Dendritic cell treated with granulocyte-macrophage colony-stimulating factor and Interleukin-4, amounts not matched to agents 40 ng/mL and 50 ng/mL, for 4 days (primary cell): ENCODE results near the gene DCP2.

Source experiments
- H3K27ac Mint-ChIP-seq: one replicate; pipeline ENCODE4 v1.8.0; 2022; ENCODE audit warnings: mild to moderate bottlenecking, mixed read lengths
- H3K27me3 Mint-ChIP-seq: one replicate; pipeline ENCODE4 v1.8.0; 2022; ENCODE audit warnings: mild to moderate bottlenecking, mixed read lengths
- H3K36me3 Mint-ChIP-seq: one replicate; pipeline ENCODE4 v1.8.0; 2022; ENCODE audit warnings: low read depth, mixed read lengths
- H3K4me1 Mint-ChIP-seq: one replicate; pipeline ENCODE4 v1.8.0; 2022; ENCODE audit warnings: low read depth, mixed read lengths
- H3K4me3 Mint-ChIP-seq: one replicate; pipeline ENCODE4 v1.8.0; 2022; ENCODE audit warnings: mild to moderate bottlenecking, moderate library complexity, mixed read lengths
- H3K9me3 Mint-ChIP-seq: one replicate; pipeline ENCODE4 v1.8.0; 2022; ENCODE audit warnings: mixed read lengths
- intact Hi-C: fragments of 100-400 bp; cut with micrococcal nuclease; formaldehyde crosslinking; loops from one replicate; pipeline ENCODE4 v1.15.0; 2022

DCP2 gene

GRCh38 chr5:112976432-112977309, at the start of gene DCP2:
TSS of gene DCP2 (plus strand) at chr5:112976798. CDS start at chr5:112976934, 136 bp downstream.
- peak within 1 kb of the TSS; percentile 99 for H3K4me3 Mint-ChIP-seq
- peaks cover 26% of the 10 kb centered on the region for H3K4me1 Mint-ChIP-seq
- intact Hi-C loops = loop anchor here (1.0 to 5.0 kb wide), 5 partner anchors 12 to 536 kb away; partner anchors contain the start of genes REEP5, SRP19 and YTHDC2
- no peaks in the 10 kb centered on the region for H3K9me3 Mint-ChIP-seq
- peak within 1 kb of the TSS; percentile 100 for H3K27ac Mint-ChIP-seq
- H3K27me3 Mint-ChIP-seq = no peaks in the 10 kb centered on the region
- H3K36me3 Mint-ChIP-seq = peaks cover 19% of the 10 kb centered on the region

- peak overlapping the region; percentile 77 for H3K27ac Mint-ChIP-seq
- intact Hi-C loops = no loop called here
- H3K9me3 Mint-ChIP-seq = peaks cover 9% of the 10 kb centered on the region
- no peak overlapping the region for H3K4me3 Mint-ChIP-seq
- H3K27me3 Mint-ChIP-seq = no peaks in the 10 kb centered on the region
- H3K36me3 Mint-ChIP-seq = peaks cover 5% of the 10 kb centered on the region
- H3K4me1 Mint-ChIP-seq = peaks cover 64% of the 10 kb centered on the region
These were observed 47.1 kb upstream of the DCP2 start for GRCh38 chr5:112929336-112930081.

GRCh38 chr5:112930082-112930344, 46.6 kb upstream of the DCP2 start:
- no peak overlapping the region for H3K4me3 Mint-ChIP-seq
- peak overlapping the region; percentile 77 for H3K27ac Mint-ChIP-seq
- peaks cover 62% of the 10 kb centered on the region for H3K4me1 Mint-ChIP-seq
- peaks cover 9% of the 10 kb centered on the region for H3K9me3 Mint-ChIP-seq
- intact Hi-C loops = no loop called here
- H3K27me3 Mint-ChIP-seq = no peaks in the 10 kb centered on the region
- peaks cover 5% of the 10 kb centered on the region for H3K36me3 Mint-ChIP-seq

GRCh38 chr5:112931473-112931872, 45.1 kb upstream of the DCP2 start:
- intact Hi-C loops = no loop called here
- Mint-ChIP-seq H3K27ac (peak overlapping the region; percentile 77), H3K4me3 (no peak overlapping the region), H3K9me3 (peaks cover 9% of the 10 kb centered on the region), H3K36me3 (peaks cover 5% of the 10 kb centered on the region), H3K4me1 (peaks cover 60% of the 10 kb centered on the region), H3K27me3 (no peaks in the 10 kb centered on the region)

- H3K27me3 Mint-ChIP-seq = no peaks in the 10 kb centered on the region
- intact Hi-C loops = no loop called here
These were observed 43.5 kb upstream of the DCP2 start for GRCh38 chr5:112933105-112933504.

GRCh38 chr5:112933651-112934365, 42.8 kb upstream of the DCP2 start:
- Mint-ChIP-seq H3K27ac (peak overlapping the region; percentile 51), H3K4me1 (peaks cover 40% of the 10 kb centered on the region), H3K36me3 (peaks cover 5% of the 10 kb centered on the region), H3K9me3 (peaks cover 9% of the 10 kb centered on the region), H3K4me3 (no peak overlapping the region), H3K27me3 (no peaks in the 10 kb centered on the region)
- intact Hi-C loops = no loop called here

More at GRCh38 chr5:112933105-112933504, 43.5 kb upstream of the DCP2 start:
- Mint-ChIP-seq H3K27ac (no peak overlapping the region), H3K4me3 (no peak overlapping the region), H3K4me1 (peaks cover 47% of the 10 kb centered on the region), H3K9me3 (peaks cover 9% of the 10 kb centered on the region), H3K36me3 (peaks cover 5% of the 10 kb centered on the region)

GRCh38 chr5:112934366-112934663, 42.3 kb upstream of the DCP2 start:
- Mint-ChIP-seq H3K4me3 (no peak overlapping the region), H3K27me3 (no peaks in the 10 kb centered on the region), H3K36me3 (peaks cover 5% of the 10 kb centered on the region), H3K4me1 (peaks cover 35% of the 10 kb centered on the region), H3K27ac (peak overlapping the region; percentile 51), H3K9me3 (peaks cover 9% of the 10 kb centered on the region)
- intact Hi-C loops = no loop called here

GRCh38 chr5:112935675-112936074, 40.9 kb upstream of the DCP2 start:
- Mint-ChIP-seq H3K27me3 (no peaks in the 10 kb centered on the region), H3K4me1 (peaks cover 23% of the 10 kb centered on the region), H3K4me3 (no peak overlapping the region), H3K9me3 (peaks cover 9% of the 10 kb centered on the region), H3K36me3 (peaks cover 5% of the 10 kb centered on the region), H3K27ac (no peak overlapping the region)
- intact Hi-C loops = no loop called here

- intact Hi-C loops = no loop called here
- peaks cover 9% of the 10 kb centered on the region for H3K9me3 Mint-ChIP-seq
- no peak overlapping the region for H3K4me3 Mint-ChIP-seq
- H3K27ac Mint-ChIP-seq = no peak overlapping the region
- H3K36me3 Mint-ChIP-seq = peaks cover 5% of the 10 kb centered on the region
- peaks cover 7% of the 10 kb centered on the region for H3K27me3 Mint-ChIP-seq
- peaks cover 24% of the 10 kb centered on the region for H3K4me1 Mint-ChIP-seq
These were observed 38.3 kb upstream of the DCP2 start for GRCh38 chr5:112938286-112938685.

- peak overlapping the region; percentile 18 for H3K27ac Mint-ChIP-seq
- H3K36me3 Mint-ChIP-seq = no peaks in the 10 kb centered on the region
- H3K27me3 Mint-ChIP-seq = peaks cover 24% of the 10 kb centered on the region
- no peaks in the 10 kb centered on the region for H3K9me3 Mint-ChIP-seq
- intact Hi-C loops = no loop called here
- no peak overlapping the region for H3K4me3 Mint-ChIP-seq
- H3K4me1 Mint-ChIP-seq = peaks cover 13% of the 10 kb centered on the region
These were observed 35.9 kb upstream of the DCP2 start for GRCh38 chr5:112940670-112941069.

- intact Hi-C loops = no loop called here
- Mint-ChIP-seq H3K4me1 (peaks cover 10% of the 10 kb centered on the region), H3K36me3 (no peaks in the 10 kb centered on the region), H3K9me3 (no peaks in the 10 kb centered on the region), H3K27me3 (peaks cover 34% of the 10 kb centered on the region), H3K4me3 (no peak overlapping the region), H3K27ac (no peak overlapping the region)
These were observed 28.1 kb upstream of the DCP2 start for GRCh38 chr5:112948458-112948857.

GRCh38 chr5:112951124-112951702, 25.4 kb upstream of the DCP2 start:
- H3K36me3 Mint-ChIP-seq = no peaks in the 10 kb centered on the region
- intact Hi-C loops = no loop called here
- peaks cover 14% of the 10 kb centered on the region for H3K27me3 Mint-ChIP-seq
- peaks cover 5% of the 10 kb centered on the region for H3K4me1 Mint-ChIP-seq
- no peak overlapping the region for H3K4me3 Mint-ChIP-seq
- no peak overlapping the region for H3K27ac Mint-ChIP-seq
- no peaks in the 10 kb centered on the region for H3K9me3 Mint-ChIP-seq

- no peak overlapping the region for H3K4me3 Mint-ChIP-seq
- peaks cover 3% of the 10 kb centered on the region for H3K27me3 Mint-ChIP-seq
- intact Hi-C loops = no loop called here
- no peaks in the 10 kb centered on the region for H3K9me3 Mint-ChIP-seq
- no peak overlapping the region for H3K27ac Mint-ChIP-seq
- H3K36me3 Mint-ChIP-seq = no peaks in the 10 kb centered on the region
- H3K4me1 Mint-ChIP-seq = peaks cover 36% of the 10 kb centered on the region
These were observed 20.0 kb upstream of the DCP2 start for GRCh38 chr5:112956606-112957005.
